KOPT-K1 (cell line): ENCODE data around the gene MGAT4A.

Experiments used
- H3K27ac ChIP-seq: fragments of 200-600 bp; sonication (generic); 2 replicates; pipeline ENCODE4 v1.5.1; 2016; ENCODE audit warnings: antibody characterized with exemption, mild to moderate bottlenecking, low read depth, low read length; ENCODE audit not compliant: poor library complexity, severe bottlenecking
- H3K36me3 ChIP-seq: fragments of 200-600 bp; sonication (generic); 2 replicates; pipeline ENCODE4 v1.5.1; 2017; ENCODE audit warnings: antibody characterized with exemption, mild to moderate bottlenecking, low read length, moderate library complexity; ENCODE audit not compliant: insufficient read depth
- H3K9me3 ChIP-seq: fragments of 200-600 bp; sonication (generic); 2 replicates; pipeline ENCODE4 v1.5.1; 2017; ENCODE audit warnings: antibody characterized with exemption, low read length, mild to moderate bottlenecking; ENCODE audit not compliant: insufficient read depth, poor library complexity, severe bottlenecking

MGAT4A gene

DNA sequence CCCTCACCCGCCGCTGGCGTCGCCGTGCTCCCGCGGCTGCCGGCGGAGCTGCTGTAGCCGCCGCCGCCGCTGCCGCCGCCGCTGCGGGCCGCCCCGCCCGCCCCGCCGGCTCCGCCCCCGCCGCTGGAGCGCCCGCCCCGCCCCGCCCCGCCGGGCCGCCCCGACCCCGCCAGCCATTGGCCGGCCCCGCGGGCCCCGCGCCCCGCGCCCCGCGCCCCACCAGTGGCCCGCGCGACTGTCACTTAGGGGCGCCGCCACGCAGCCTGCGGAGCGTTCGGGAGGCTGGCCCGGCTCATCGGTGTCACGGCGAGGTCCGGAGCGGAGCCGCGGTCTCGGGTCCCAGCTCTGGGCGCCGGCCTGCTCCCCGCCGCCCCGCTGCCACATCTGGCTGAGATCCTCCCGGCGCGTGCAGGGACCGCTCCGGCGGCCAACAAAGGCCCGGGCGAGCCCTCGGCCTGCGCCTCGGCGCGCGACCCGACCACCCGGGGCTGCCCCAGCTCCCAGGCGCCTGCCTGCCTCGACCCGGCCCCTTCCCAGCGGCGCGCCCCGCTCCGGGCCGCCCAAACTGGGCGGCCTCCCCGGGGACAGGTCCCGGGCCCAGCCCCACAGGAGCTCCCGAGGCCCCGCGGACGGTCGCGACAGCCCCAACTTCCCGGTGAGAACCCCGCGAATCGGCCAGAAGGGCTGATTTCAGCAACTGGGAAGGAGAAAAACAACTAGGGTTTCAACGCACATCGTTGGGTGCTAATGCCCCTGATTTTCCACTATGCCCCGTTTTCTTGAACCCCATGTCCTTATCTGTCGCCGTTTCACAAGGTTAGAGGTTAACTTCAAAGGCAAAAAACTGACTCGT lies at the start of gene MGAT4A:
TSS of gene MGAT4A (minus strand) at position 92 of the 853 bp plus-strand sequence. CDS start 4,800 bp downstream, outside the sequence.
- peaks cover 9% of the 10 kb centered on the region for H3K9me3 ChIP-seq
- H3K27ac ChIP-seq: peak within 1 kb of the TSS; percentile 96
- H3K36me3 ChIP-seq: peaks cover 2% of the 10 kb centered on the region; the same call in 1 of the 2 replicates

GRCh38 chr2:98778741-98779483 lies 48.0 kb upstream of the MGAT4A start:
- Histone ChIP-seq H3K36me3 (no peaks in the 10 kb centered on the region), H3K27ac (no peak overlapping the region), H3K9me3 (peaks cover 14% of the 10 kb centered on the region)

GRCh38 chr2:98778151-98778550 lies 47.2 kb upstream of the MGAT4A start:
- H3K36me3 ChIP-seq: no peaks in the 10 kb centered on the region
- peaks cover 14% of the 10 kb centered on the region for H3K9me3 ChIP-seq
- H3K27ac ChIP-seq: no peak overlapping the region

- Histone ChIP-seq H3K9me3 (peaks cover 14% of the 10 kb centered on the region), H3K27ac (no peak overlapping the region), H3K36me3 (no peaks in the 10 kb centered on the region)
These were observed 46.8 kb upstream of the MGAT4A start for GRCh38 chr2:98777710-98778109.

DNA sequence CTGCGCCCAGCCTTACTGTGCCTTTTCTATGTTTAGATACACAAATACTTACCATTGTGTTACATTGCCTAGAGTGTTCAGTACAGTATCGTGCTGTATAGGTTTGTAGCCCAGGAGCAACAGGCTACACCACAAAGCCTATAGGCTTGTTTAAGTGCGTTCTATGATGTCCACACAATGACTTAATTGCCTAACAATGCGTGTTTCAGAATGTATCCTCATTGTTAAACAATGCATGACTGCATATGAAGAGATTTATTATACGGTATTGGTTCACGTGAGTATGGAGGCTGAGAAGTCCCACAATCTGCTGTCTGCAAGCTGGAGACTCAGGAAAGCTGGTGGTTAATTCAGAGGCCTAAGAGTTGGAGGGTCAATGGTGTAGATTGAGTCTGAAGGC lies 46.1 kb upstream of the MGAT4A start:
- Histone ChIP-seq H3K36me3 (no peaks in the 10 kb centered on the region), H3K27ac (no peak overlapping the region), H3K9me3 (peaks cover 7% of the 10 kb centered on the region)

GRCh38 chr2:98776136-98776535 lies 45.2 kb upstream of the MGAT4A start:
- Histone ChIP-seq H3K9me3 (no peaks in the 10 kb centered on the region), H3K36me3 (no peaks in the 10 kb centered on the region), H3K27ac (peak overlapping the region; percentile 98)

- H3K27ac ChIP-seq: peak overlapping the region; percentile 98
- H3K36me3 ChIP-seq: no peaks in the 10 kb centered on the region
These were observed 44.4 kb upstream of the MGAT4A start for GRCh38 chr2:98775146-98775986.

GRCh38 chr2:98773907-98774306 lies 43.0 kb upstream of the MGAT4A start:
- peak overlapping the region; percentile 98 for H3K27ac ChIP-seq
- no peaks in the 10 kb centered on the region for H3K9me3 ChIP-seq
- H3K36me3 ChIP-seq: no peaks in the 10 kb centered on the region

More at GRCh38 chr2:98775146-98775986, 44.4 kb upstream of the MGAT4A start:
- no peaks in the 10 kb centered on the region for H3K9me3 ChIP-seq

DNA sequence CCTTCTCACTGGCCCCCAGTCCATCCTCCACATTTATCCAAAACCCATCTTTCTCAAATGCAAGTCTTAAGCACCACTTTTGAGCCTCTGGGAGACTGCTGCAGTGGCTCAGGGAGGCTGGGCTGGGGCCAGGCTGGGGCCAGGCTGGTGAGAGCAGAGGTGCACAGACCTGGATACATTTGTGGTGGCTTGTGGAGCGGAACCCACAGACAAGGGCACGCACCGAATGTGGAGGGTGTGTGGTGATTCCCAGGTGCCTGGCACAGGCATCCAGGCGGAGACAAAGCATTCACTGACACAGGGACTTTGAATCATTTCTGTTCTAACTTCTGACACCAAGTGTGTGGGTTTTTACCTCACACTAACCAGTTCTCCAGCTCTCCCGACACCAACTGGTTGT lies 42.2 kb upstream of the MGAT4A start:
- H3K27ac ChIP-seq: peak overlapping the region; percentile 98
- no peaks in the 10 kb centered on the region for H3K36me3 ChIP-seq
- H3K9me3 ChIP-seq: no peaks in the 10 kb centered on the region

GRCh38 chr2:98772536-98772935 lies 41.6 kb upstream of the MGAT4A start:
- no peaks in the 10 kb centered on the region for H3K36me3 ChIP-seq
- peak overlapping the region; percentile 98 for H3K27ac ChIP-seq
- H3K9me3 ChIP-seq: no peaks in the 10 kb centered on the region

DNA sequence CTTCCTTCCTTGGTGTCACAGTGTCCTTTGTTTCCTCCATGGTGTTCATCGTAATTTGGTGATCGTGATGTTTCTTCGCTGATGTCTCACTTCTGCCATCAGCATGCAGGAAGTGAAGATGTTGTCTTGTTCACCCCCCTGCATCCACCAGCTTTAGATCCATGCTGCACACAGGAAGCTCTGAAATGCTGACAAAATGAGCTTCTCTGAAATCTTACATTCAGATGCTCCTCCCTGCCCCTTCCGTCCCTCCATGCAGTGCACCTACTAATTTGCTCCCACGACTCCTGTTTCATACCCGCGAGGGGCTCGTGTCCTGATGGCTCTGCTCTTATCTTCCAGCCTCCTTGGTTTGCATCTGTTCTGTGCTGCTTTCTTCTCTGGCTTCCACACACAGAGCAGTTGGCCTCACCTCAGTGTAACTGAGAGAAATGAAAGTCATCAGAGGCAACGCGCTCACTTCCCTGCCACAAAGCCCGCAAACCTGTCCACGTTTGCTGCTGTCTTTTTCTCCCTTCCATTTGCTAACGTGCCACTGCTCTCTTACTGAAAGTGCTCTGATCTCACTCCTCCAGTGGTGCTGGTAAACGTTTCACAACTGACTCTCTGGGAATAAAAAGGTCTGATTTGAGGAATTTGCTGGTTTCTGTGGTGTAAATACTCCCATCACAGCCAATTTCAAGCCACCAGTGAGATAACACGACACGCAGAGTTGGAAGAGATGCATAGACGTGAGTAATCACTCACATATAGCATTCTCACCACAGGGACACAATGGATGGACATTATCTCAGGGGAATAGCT lies 41.0 kb upstream of the MGAT4A start:
- Histone ChIP-seq H3K36me3 (no peaks in the 10 kb centered on the region), H3K9me3 (no peaks in the 10 kb centered on the region), H3K27ac (peak overlapping the region; percentile 98)

DNA sequence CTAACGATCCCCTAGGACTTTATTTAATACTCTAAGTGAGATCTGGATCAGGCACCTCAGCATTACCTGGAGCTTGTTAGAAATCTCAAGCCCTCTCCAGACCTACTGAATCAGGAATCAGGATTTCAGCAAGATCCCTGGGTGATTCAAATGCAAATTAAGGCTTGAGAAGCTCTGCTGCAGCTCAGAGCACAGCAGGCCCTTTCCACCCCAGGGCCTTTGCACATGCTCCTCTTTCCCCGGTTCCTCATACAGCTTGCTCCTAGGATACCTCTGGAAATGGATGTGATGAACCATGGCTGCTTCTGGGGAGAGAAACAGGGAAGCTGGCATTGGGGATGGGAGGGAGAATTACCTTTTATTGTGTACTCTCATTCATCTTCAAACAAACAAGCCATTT lies 40.3 kb upstream of the MGAT4A start:
- H3K9me3 ChIP-seq: no peaks in the 10 kb centered on the region
- peak overlapping the region; percentile 98 for H3K27ac ChIP-seq
- H3K36me3 ChIP-seq: no peaks in the 10 kb centered on the region

- no peaks in the 10 kb centered on the region for H3K9me3 ChIP-seq
- H3K27ac ChIP-seq: peak overlapping the region; percentile 98
- H3K36me3 ChIP-seq: no peaks in the 10 kb centered on the region
These were observed 38.9 kb upstream of the MGAT4A start for GRCh38 chr2:98769784-98770183.

- no peaks in the 10 kb centered on the region for H3K36me3 ChIP-seq
- H3K9me3 ChIP-seq: no peaks in the 10 kb centered on the region
- peak overlapping the region; percentile 98 for H3K27ac ChIP-seq
These were observed 38.2 kb upstream of the MGAT4A start for GRCh38 chr2:98769114-98769476.
